Ectodermal cell (in vitro differentiated cells): Measurements from ENCODE around the gene RNF225.
"Not testable (repeated sequence)": the region's sequence is repeated elsewhere in the genome, so short reads cannot be mapped to it uniquely, and the experiment has no call there.

ENCODE experiments used
- H3K27ac ChIP-seq: 2 replicates; pipeline ENCODE4 v1.7.0; 2013; ENCODE audit warnings: mild to moderate bottlenecking, low read depth, low read length; ENCODE audit not compliant: insufficient read depth, poor library complexity, severe bottlenecking
- H3K27me3 ChIP-seq: 2 replicates; pipeline ENCODE4 v1.7.0; 2013; ENCODE audit warnings: mild to moderate bottlenecking, low read length; ENCODE audit not compliant: insufficient read depth, control insufficient read depth, poor library complexity, severe bottlenecking
- H3K36me3 ChIP-seq: one replicate; pipeline ENCODE4 v1.7.0; 2013; ENCODE audit warnings: low read length; ENCODE audit not compliant: control insufficient read depth, insufficient read depth
- H3K4me1 ChIP-seq: one replicate; pipeline ENCODE4 v1.7.0; 2013; ENCODE audit warnings: low read length; ENCODE audit not compliant: control insufficient read depth, insufficient read depth
- H3K4me3 ChIP-seq: 2 replicates; pipeline ENCODE4 v1.7.0; 2013; ENCODE audit warnings: low read depth, low read length, control low read depth; ENCODE audit not compliant: insufficient read depth
- H3K9me3 ChIP-seq: 2 replicates; pipeline ENCODE4 v1.7.0; 2013; ENCODE audit warnings: mild to moderate bottlenecking, low read length, moderate library complexity; ENCODE audit not compliant: control insufficient read depth
- WGBS, 2 experiments: methylation state at CpG; one replicate each; pipeline ENCODE4 v1.1.7; 2013; ENCODE audit warnings: missing lambda C conversion rate in 2 of 2; 5-methylcytosine and 5-hydroxymethylcytosine counted together

RNF225 gene

DNA sequence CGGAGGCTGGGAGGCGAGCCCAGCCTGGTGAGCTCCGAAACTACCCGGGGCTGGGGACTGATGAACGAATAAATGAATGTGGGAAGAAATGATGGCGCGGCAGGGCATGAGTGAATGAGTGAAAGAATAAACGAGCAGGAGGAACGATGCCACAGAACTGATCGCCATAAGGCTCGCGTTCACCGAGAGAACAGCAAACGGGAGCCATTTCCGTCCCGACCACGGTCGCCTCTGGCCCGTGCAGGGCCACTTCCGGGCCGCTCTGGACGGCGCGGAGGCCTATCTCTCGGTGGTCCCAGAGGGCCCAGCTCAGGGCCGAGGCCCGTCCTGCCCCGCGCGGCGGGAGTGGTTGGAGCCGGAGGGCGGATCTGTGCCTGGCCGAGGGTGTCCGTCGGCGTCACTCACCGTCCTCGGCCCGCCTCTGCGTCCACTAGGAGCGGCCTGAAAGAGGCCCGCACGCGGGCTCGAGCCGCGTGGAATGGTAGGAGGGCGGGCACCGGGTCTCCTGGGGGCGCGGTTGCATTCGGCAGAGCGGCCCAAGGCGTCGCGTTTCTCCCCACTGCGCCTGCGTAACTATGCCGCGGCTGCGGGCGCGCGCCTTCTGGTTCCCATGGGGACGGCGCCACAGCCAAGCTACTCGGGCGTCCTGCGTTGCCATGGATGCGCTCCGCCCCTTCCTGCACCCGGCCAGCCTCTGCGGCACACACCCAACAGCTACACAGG lies 33.0 kb upstream of the RNF225 start, which contains the start of gene ZNF497:
Gene ZNF497 (minus strand): TSS at position 480 of the 723 bp plus-strand sequence. CDS start 5,116 bp downstream, outside the sequence.
- no peaks in the 10 kb centered on the region for H3K36me3 ChIP-seq
- peaks cover 6% of the 10 kb centered on the region for H3K4me1 ChIP-seq
- H3K4me3 ChIP-seq = peak within 1 kb of the TSS; percentile 82
- 0% methylated on average over 74 of the region's 74 CpGs for WGBS, 2 experiments
- peak within 1 kb of the TSS; percentile 91 for H3K27ac ChIP-seq
- H3K9me3 ChIP-seq = no peaks in the 10 kb centered on the region
- H3K27me3 ChIP-seq = no peaks in the 10 kb centered on the region

DNA sequence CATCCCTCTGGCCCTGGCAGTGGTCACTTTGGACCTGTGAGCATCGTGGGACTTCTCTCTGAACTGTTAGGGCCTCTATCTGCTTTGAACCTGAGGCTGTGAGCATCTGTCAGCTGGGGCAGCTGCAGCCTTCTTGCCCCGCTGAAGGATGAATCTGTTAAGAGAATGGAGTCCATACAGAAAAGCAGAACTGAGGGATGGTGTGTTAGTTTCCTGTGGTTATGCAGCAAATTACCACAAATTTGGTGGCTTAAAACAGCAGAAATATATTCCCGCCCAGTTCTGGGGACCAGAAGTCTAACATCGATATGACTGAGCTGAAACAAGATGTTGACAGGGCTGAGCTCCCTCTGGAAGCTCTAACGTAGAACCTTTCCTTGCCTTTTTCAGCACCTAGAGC lies 31.3 kb upstream of the RNF225 start:
- WGBS, 2 experiments = 91 to 92% methylated on average over 5 of the region's 5 CpGs
- Histone ChIP-seq H3K9me3 (no peaks in the 10 kb centered on the region), H3K4me1 (peaks cover 6% of the 10 kb centered on the region), H3K27me3 (no peaks in the 10 kb centered on the region), H3K36me3 (no peaks in the 10 kb centered on the region), H3K27ac (no peak overlapping the region), H3K4me3 (no peak overlapping the region)

DNA sequence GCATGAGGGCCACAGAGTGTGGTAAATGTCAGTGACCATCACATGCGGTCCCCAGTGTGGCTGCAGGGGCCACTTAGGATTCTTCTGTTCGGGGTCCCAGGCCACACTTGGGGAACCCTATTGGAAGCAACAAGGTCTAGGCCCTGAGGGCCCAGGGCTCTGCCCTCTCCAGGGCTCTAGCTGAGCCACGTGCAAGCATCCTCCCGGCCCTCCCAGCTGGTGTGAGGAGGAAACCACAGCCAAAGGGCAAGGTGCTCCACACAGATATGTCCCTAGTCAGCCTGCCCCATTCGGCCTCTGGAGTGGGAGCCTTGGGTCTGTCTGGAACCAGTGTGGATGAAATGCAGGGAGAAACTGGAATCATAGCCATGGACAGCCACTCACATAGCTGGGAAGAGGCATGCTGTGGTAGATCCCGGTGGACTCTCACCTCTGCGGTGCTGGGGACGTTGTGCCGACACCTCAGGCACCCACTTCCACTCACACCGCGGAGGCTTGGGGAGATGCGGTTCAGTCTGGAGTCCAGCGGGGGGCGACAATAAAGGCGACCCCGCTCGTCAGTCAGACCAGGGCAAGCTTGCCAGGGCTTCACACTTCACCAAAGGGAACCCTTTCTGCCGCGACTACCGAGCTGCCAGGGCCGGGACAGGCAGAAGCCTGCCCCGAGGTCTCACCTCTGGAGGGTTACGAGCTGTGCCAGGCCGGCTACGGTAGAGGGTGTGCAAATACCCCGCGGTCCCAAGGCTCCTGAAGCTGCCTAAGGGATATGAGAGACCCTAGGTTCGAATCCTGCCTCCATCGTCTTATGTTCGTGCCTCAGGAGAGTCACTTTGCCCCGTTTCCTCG lies 28.6 kb upstream of the RNF225 start:
- H3K27me3 ChIP-seq = no peaks in the 10 kb centered on the region
- H3K4me3 ChIP-seq = no peak overlapping the region
- H3K27ac ChIP-seq = no peak overlapping the region
- no peaks in the 10 kb centered on the region for H3K36me3 ChIP-seq
- H3K4me1 ChIP-seq = no peaks in the 10 kb centered on the region
- H3K9me3 ChIP-seq = no peaks in the 10 kb centered on the region
- WGBS, 2 experiments = 92 to 93% methylated on average over 32 of the region's 32 CpGs

DNA sequence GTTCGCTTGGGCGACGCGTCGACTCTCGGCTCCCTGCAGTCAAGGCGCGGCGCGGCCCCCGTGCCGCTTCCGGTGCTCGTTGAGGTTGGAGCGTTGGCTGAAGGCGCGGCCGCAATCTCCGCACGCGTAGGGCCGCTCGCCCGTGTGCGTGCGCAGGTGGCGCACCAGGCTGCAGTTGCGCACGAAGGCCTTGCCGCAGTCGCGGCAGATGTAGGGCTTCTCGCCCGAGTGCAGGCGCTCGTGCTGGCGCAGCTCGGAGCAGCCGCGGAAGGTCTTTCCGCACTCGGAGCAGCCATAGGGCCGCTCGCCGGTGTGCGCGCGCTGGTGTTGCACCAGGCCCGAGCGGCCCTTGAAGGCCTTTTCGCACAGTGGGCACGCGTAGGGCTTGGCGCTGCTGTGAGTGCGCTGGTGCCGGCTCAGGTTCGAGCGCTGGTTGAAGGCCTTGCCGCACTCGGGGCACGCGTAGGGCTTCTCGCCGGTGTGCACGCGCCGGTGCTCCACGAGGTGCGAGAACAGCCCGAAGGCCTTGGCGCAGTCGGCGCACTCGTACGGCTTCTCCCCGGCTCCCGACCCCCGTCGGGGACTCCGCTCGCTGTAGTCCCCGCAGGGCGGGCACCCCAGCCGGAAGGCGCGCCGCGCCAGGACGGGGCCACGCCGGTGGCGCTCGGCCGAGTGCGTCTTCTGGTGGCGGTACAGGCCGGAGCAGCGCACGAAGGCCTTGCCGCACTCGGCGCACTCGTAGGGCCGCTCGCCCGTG lies 27.6 kb upstream of the RNF225 start:
- H3K27ac ChIP-seq = no peak overlapping the region
- 95 to 96% methylated on average over 106 of the region's 106 CpGs for WGBS, 2 experiments
- H3K4me3 ChIP-seq = no peak overlapping the region
- H3K36me3 ChIP-seq = no peaks in the 10 kb centered on the region
- no peaks in the 10 kb centered on the region for H3K27me3 ChIP-seq
- no peaks in the 10 kb centered on the region for H3K9me3 ChIP-seq
- H3K4me1 ChIP-seq = no peaks in the 10 kb centered on the region

DNA sequence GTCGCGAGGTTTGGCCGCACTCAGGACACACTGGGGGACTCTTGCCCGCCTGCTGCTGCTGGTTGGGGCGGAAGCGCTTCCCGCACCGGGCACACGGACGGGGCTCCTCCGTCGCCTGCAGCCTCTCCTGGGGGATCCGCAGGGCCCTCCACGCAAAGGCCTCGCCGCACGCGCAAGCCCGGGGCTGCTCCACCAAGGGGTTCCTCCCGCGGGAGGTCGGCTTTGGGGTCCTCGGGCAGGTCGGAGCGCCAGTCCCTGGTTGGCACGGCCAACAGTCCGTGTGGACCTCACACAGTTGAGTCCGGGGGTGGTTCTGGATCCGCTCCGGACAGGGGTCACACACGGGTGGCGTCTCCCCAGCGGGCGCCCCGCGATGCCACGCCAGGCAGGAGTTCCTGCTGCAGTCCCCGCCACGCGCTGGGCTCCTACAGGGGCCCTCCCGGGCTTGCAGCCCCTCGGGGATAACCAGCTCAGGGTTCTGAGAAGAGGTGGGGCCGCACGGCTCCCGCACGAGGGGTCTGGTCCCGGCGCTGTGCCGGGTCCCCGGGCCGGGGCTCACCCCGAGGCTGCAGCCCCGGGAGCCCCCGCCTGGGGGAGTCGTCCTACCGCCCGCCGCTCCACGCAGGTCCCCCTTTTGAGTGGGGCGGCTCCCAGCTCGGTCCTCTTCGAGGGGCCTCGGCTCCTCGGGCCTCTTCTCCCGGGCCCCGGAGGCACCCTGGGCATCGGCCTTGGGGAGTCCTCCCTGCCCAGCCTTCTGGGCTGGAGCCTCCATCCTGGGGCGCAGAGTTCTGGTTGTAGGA lies 26.7 kb upstream of the RNF225 start:
- Histone ChIP-seq H3K27ac (no peak overlapping the region), H3K4me3 (no peak overlapping the region), H3K9me3 (no peaks in the 10 kb centered on the region), H3K36me3 (no peaks in the 10 kb centered on the region), H3K4me1 (no peaks in the 10 kb centered on the region), H3K27me3 (no peaks in the 10 kb centered on the region)
- WGBS, 2 experiments = 96% methylated on average over 68 of the region's 68 CpGs

DNA sequence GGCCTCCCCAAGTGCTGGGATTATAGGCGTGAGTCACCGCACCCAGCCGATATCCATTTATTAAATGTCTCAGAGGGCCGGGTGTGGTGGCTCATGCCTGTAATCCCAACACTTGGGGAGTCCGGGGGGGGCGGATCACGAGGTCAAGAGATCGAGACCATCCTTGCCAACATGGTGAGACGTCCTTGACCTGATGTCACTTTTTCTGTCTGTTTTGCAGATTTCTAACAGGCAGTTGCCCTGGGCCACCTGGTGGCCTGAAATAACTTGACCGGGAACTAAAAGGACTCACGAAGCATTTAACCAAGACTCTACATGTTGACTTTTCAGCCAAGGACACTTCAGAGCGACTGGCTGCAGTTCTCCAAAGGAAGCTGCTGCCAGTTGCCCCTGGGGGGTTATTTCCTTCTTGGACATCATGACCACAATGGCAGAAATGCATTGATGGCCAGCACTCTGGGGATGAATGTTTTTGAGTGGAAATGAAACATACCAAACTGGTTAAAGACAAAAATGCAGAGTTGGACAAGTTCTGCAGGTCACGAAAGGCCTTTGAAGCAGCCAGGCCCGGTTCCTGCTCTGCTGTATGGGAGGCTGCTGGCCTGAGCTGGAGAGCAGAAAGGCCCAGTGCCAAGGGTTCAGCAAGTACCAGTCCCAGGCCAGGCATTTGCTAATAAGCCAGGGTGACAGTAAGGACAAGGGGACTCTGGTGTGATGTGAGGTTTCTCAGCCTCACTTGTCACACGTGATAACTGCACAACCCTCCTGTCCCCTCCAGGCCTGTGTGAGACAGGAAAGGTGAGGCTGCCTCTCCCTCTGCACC lies 22.9 kb upstream of the RNF225 start:
- Histone ChIP-seq H3K4me3 (no peak overlapping the region), H3K27me3 (no peaks in the 10 kb centered on the region), H3K9me3 (no peaks in the 10 kb centered on the region), H3K36me3 (no peaks in the 10 kb centered on the region), H3K27ac (no peak overlapping the region), H3K4me1 (no peaks in the 10 kb centered on the region)
- WGBS, 2 experiments = 79 to 80% methylated on average over 15 of the region's 15 CpGs

DNA sequence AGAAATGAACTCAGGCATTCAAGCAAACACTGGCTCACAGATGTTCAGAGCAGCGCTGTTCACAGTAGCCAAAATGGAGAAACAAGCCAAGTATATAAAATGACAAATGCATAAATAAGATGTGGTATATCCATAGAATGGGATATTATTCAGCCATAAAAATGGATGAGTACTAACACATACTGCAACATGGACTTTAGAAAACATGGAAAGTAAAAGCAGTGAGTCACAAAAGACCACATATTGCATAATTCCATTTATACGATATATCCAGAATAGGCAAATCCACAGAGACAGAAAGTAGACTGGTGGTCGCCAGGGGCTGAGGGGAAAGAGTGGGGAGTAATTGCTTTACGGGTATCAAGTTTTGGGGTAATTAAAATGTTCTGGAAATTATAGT lies 21.3 kb upstream of the RNF225 start:
- no peak overlapping the region for H3K27ac ChIP-seq
- H3K27me3 ChIP-seq = no peaks in the 10 kb centered on the region
- no peaks in the 10 kb centered on the region for H3K4me1 ChIP-seq
- no peak overlapping the region for H3K4me3 ChIP-seq
- 96 to 98% methylated on average over 3 to 4 of the region's 4 CpGs for WGBS, 2 experiments
- no peaks in the 10 kb centered on the region for H3K36me3 ChIP-seq
- no peaks in the 10 kb centered on the region for H3K9me3 ChIP-seq

DNA sequence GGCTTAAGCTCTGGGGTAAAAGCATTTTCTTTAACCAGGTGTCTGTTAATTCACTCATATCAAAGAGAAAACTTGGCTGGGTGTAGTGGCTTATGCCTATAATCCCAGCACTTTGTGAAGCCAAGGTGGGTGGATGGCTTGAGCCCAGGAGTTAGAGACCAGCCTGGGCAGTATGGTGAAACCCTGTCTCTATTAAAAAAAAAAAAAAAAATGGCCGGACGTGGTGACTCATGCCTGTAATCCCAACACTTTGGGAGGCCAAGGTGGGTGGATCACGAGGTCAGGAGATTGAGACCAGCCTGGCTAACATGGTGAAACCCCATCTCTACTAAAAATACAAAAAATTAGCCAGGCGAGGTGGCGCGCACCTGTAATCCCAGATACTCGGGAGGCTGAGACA lies 18.7 kb upstream of the RNF225 start:
- not testable (repeated sequence) for H3K36me3 ChIP-seq, H3K27me3 ChIP-seq, H3K4me3 ChIP-seq, H3K27ac ChIP-seq, H3K9me3 ChIP-seq
- 78 to 90% methylated on average over 7 of the region's 7 CpGs for WGBS, 2 experiments
- peaks cover 10% of the 10 kb centered on the region for H3K4me1 ChIP-seq

DNA sequence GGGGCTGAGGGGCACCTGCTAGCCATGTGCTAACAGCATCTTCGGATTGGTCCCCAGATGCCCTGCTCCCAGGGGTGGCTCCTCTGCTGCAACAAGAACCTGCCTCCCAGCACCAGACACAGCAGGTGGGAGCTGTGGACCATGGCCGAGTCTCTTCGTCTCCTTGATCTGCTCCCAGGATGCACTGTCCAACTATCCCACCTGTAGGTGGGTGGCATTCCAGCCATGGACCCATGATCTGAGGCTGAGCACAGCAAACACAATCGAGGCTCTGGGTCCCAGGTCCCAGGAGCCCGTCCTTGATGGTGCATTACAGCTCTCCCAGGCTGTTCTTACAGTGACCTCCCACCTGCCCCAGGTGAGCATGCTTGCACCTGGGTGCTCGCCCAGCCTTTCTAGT lies 16.2 kb upstream of the RNF225 start:
- no peaks in the 10 kb centered on the region for H3K9me3 ChIP-seq
- no peaks in the 10 kb centered on the region for H3K27me3 ChIP-seq
- H3K36me3 ChIP-seq = no peaks in the 10 kb centered on the region
- H3K27ac ChIP-seq = no peak overlapping the region
- H3K4me3 ChIP-seq = no peak overlapping the region
- peaks cover 11% of the 10 kb centered on the region for H3K4me1 ChIP-seq
- 92% methylated on average over 6 of the region's 6 CpGs for WGBS, 2 experiments
